GM21723 (cell line): ENCODE results near the gene PEAK1.

ENCODE experiments used
- ATAC-seq: cut with Tn5 transposase; IDR thresholded peaks from one replicate; pipeline ENCODE4 v1.9.1; 2021; ENCODE audit warnings: mild to moderate bottlenecking, moderate library complexity; ENCODE audit not compliant: unreplicated experiment

The PEAK1 gene

DNA sequence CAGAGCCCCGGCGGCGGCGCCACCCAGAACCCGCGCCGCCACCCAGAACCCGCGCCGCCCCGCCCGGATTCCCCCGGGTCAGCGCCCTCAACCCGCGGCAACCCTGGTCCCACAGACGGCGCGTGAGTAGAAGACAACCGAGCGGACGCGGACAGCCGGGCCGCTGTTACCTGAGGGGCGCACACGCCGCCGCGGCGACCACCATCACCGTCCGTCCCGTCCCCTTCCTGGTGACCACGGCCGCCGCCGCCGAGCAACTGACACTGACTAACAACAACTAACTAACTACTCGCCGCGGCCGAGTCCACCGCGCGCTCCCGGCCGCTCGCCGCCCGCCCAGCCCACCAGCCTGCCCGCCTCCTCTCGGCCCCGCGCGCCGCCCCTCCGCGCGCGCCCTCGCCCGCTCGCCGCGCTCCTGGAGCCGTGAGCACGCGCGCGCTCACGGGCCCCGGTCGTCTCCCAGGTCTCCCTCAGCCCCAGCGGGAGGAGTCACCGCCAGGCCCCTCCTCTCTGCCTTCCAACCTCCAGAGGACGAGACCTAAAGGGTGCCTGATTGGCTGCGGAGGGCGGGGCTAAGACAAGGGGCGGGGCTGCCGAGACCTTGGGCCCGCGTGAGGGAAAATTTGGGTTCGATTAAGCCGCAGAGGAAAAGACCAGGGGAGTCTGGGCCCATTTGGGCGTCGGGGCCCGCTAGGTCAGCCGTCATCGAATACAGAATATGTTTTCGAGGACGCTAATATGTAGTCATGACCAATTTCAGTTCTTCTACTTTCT, at the start of gene PEAK1:
TSS of gene PEAK1 (minus strand) at position 269 of the 774 bp plus-strand sequence. CDS start 238,178 bp downstream, outside the sequence.
- ATAC-seq: peak; percentile 85

GRCh38 chr15:77468896-77469295, 49.0 kb upstream of the PEAK1 start:
- no peak for ATAC-seq

DNA sequence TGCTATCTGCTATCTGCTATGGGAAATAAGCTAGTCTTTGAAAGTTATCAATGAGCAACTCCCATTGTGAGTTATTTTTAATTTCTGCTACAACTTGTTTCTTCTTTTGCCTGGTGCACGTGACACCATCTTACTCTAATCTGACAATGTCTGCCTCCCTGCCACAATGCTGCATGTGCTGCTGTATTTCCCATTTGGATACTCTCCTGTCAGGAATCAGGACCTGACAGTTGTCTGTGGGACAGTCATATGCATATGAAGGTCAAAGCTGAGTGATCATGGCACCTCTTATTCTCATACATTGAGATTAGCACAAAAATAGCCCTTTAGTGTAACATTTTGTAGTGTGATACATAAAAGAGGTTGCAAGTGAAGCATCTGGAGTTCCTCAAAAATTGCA, 46.6 kb upstream of the PEAK1 start:
- no peak for ATAC-seq

DNA sequence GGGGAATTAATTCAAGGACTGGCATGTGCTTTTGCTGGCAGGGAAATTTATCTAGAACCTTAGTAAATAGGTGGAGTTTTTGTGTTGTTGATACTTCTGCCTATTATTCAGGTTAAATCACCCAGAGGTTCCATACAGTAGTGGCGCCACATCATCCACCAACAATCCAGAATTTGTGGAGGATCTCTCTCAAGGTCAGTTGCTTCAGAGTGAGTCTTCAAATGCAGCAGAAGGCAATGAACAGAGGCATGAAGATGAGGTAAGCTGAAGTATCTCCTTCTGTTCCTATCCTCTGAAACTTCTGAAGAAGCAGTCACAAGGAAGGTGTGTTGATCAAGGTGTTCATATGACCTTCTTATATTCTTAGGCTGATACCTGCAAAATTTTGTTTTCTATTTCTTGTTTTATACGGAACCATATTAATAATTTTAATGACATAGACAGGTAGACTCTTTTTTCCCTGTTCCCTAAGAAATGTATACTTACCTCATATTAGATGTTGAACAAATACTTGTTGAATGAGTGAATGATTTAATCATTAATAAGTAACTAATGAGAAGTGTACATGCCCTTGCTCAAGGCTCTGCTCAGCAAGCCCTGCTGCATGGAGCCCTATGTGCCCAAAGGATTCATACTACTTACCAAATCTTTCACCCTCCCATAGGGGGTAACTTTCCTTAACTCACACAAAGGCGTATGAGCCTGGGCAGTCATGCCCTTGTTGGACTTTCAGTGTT, 44.4 kb upstream of the PEAK1 start:
- no peak for ATAC-seq

DNA sequence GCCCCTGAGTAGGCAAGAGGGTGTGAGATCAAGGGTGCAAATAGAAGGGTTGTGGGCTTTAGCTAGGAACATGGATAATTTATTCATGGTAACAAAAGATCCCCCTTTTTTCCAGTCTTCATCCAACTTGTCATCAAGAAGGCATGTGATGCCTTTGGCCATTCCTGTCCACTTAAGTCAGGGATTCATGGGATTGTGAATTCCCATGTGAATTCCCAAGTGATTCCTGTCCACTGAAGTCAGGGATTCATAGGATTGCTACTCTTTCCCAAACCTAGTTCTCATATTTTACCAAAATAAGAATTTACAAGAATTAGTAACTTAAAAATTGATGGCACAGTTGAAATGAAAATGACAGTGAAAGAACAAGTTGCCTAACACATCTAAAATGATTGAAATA, 41.6 kb upstream of the PEAK1 start:
- no peak for ATAC-seq

DNA sequence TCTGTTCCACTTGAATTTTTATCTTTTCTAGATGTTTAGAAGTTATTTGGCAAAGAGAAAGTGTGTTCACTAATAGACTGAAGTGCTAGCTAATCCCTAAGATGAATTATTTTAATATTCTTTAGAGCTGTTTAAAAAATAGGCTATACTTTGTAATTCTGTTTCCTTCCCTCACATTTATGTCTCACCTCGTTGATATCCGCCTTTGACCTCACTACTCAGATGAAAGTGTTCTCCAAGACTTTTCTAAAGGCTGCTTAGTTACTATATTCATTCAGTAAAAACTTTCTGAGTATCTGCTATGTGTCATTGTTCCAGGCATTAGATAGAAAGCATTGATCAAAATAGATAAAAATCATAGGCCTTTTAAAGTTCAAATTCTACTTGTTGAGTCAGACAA, 39.1 kb upstream of the PEAK1 start:
- ATAC-seq: no peak

- no peak for ATAC-seq
Observed at GRCh38 chr15:77457905-77458265, 38.0 kb upstream of the PEAK1 start.

DNA sequence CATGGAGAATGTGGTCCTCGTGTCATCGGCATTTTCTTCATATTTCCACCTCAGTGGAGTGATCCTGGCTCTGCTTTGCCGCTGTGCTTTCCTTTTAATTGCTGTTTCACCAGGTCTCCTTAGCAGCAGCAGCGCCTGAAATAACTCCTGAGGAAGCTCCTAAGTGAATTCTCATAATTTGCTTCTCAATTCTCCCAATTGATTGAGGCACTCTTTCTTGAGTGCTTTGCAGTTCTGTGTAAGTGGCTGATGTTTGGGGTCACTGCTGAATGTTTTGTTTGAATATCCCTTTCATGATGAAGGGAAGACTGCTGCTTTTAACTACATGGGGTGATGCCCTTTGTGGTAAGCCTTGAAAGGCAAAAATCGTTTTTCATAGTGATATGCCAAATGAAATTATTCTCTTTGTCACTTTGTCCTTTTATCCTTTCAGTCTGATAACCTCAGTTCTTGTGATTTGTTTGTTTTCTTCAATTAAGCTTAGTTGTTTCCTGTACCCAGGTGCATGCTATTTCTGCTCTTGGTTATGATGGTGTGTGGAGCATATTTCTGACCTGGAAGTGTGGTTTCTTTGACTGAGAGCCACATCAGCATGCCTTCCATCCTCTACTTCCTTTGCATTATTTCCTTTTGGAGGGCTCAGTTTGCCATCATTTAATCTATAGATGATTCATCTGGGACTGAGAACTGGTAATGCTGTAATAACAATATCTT, 37.4 kb upstream of the PEAK1 start:
- ATAC-seq: no peak

- ATAC-seq: no peak
Observed at GRCh38 chr15:77456746-77457145, 36.8 kb upstream of the PEAK1 start.

DNA sequence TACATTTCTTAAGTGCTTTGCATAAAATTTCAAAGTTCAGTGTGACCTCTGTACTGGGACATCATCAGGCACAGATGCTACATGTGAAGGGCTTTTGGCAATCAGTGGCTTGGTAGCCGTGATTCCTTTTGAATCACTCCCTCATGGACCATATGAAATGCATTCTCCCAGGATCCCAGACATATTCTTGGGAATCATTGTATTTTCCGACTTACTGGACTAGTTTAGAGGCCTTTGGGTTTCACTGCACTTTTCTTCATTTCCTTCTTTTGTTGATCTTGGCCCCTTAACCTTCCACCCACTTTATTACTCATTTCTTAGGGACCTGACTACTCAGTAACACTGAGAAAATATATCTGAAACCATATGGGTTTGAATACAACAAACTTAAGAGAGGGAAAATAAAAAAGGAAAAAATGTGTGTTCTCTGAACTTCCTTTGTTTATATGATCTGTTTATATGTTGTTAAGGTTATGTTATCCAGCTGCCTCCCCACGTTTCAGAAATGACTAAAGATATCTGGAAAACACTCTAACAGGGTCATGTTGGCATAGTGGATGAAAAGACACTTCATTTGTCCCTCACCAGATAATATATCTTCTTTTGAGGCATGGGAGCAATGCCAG, 35.9 kb upstream of the PEAK1 start:
- no peak for ATAC-seq

DNA sequence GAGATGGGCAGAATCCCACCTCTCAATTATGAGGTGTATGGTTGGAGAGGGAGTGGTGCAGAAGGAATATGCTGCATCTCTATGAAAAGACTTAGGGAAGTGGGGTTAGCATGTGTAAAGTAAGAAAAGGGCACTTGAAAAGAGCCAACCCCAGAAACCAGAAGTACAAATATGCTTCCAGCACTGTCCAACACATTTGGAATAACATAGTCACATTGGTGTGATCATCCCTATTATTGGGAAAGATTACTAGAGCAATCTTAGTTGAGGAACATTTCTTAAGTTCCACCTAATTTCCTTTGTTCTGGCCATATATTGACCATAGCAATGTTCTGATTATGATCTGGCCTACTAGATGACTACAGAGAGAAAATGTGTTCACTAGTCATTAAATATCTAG, 35.0 kb upstream of the PEAK1 start:
- no peak for ATAC-seq

- no peak for ATAC-seq
Observed at GRCh38 chr15:77454265-77454664, 34.4 kb upstream of the PEAK1 start.

DNA sequence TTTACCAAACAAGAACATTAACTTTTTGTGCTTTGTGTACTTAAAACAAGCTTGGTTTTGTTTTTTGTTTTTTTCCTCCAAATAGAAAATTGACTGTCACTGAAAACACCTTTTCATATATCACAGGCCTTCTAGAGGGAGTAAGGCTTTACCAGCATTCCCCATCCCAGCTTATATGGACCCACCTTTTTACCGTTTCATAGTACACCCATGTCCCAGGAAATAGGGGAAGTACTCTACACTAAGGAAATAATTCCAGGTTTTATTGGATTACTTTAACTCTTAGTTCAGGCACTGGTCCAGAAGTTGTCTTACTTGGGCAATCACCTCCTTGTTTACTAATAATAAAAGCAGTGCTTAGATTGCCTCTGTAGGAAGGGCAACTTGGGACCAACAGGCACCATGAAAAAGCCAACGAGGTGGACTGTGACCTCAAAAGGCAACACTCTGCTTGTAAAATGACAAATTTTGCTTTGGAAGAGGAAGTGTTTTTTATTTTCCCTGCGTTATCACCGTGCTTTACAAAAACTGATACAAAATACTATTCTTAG, 27.0 kb upstream of the PEAK1 start:
- no peak for ATAC-seq

DNA sequence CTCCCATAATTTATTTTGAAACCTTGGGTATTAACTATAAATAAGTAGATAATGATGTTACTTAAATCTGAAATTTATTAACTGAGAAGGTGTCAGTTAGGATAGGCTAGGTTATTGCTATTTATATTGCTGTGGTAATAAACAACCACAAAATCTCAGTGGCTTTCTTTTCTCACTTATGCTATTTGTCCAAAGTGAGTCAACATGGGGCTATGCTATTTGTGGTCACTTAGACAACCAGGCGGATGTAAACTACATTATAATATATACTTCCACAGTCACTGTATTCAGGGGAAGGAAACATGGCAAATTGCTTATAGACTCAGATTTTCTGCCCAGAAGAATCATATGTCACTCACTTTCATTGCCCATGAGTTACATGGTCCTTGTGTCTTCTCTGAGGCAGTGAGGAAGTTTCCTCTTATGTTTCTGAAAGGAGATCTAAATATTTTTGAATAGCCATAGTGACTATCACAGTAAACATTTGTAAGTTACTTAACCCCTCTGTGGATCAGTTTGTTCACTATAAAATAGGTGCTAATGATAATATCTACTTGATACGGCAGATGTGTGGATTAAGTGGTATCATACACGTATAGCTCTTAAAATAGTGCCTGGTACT, 20.6 kb upstream of the PEAK1 start:
- peak; percentile 91 for ATAC-seq

DNA sequence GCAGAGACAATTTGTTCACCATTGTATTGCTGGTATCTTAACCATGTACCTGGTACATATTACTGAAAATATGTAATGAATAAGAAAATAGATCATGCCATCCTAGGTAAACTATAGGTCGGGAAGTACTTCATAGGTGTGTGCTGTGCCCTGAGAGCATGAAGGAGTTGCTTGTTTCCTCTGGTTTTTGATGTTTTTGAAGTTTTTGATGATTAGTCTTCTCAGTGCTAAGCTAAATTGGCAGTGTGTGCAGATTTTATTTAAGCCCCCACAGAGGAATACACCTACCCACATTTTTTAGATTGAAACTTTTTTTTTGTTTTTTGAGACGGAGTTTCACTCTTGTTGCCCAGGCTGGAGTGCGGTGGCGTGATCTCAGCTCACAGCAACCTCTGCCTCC, 17.4 kb upstream of the PEAK1 start:
- ATAC-seq: no peak

GRCh38 chr15:77436822-77437221, 16.9 kb upstream of the PEAK1 start:
- ATAC-seq: no peak

- ATAC-seq: no peak
Observed at GRCh38 chr15:77430652-77431051, 10.7 kb upstream of the PEAK1 start.

DNA sequence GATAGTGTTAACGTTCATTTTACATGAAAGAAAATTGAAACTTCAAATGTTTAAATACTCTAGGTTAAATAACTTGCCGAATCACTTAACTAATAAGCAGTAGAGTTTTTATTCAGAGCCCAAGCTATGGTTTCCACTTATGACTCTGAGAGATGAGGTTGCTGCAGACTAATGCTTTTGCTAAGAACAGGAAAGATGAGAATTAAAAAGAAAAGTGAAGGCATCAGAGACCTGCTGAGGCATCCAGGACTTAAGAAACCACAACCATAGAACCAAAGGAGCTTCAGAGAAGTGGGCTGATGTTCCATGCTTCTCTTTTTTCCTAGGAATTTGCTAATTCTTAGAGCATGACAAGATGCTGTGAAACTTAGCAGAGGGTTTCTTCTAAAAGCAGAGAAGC, 10.3 kb upstream of the PEAK1 start:
- ATAC-seq: no peak

DNA sequence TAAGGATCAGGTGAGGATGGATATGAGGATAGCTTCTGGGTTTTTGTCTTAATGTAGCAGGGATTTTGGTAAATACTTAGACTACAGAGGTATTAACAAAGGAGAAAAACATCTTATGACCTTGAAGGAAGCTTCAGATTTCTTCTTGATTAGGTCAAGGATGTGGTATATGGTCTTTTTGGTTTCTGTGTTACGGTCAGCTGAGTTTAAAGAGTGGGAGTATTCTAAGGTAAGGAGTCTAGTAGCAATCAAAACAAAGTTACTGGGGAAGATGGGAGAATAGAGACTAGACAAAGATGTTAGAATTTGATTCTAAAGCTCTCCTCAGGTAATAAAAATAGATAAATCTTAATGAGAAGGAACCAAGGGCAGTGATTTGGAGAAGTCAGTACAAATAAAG, 7.0 kb upstream of the PEAK1 start:
- ATAC-seq: no peak

GRCh38 chr15:77426377-77426776, 6.5 kb upstream of the PEAK1 start:
- ATAC-seq: no peak

- ATAC-seq: no peak
Observed at GRCh38 chr15:77425104-77425503, 5.2 kb upstream of the PEAK1 start.
